CD4-positive, alpha-beta T cell (primary cell): Measurements from ENCODE around the gene COL18A1. TPM values are rescaled to one million over a fixed set of nuclear protein-coding genes. Genes with fewer than 3 reads are reported as not detected.

Source experiments
- ATAC-seq: fragments of 200-7000 bp; cut with Tn5 transposase; one replicate; pipeline ENCODE4 v1.10.0; 2022; ENCODE audit warnings: mild to moderate bottlenecking; ENCODE audit not compliant: poor library complexity
- CTCF ChIA-PET: fragments of 350-600 bp; sonication (Branson Sonifier 250); formaldehyde crosslinking; loops from one replicate; lab custom pipeline; 2021; ENCODE audit warnings: antibody characterized with exemption, inconsistent platforms; lab: Charles Lee
- POLR2A ChIA-PET: fragments of 350-600 bp; sonication (Branson Sonifier 250); formaldehyde crosslinking; loops from one replicate; lab custom pipeline; 2021; ENCODE audit warnings: antibody characterized with exemption, inconsistent platforms; lab: Charles Lee
- DNase-seq, 14 experiments: peaks; one replicate each; pipeline ENCODE4 v3.0.0-alpha.2; 2013 to 2020; ENCODE audit warnings: mixed read lengths in 2 of 14
- H3K27ac ChIP-seq, 2 donors: one replicate each; pipeline versions ENCODE4 v1.5.1 to v1.7.0; 2013; ENCODE audit warnings: low read length in 2 of 2, low read depth in 1 of 2, mild to moderate bottlenecking in 1 of 2
- H3K27me3 ChIP-seq, 2 experiments: 1 replicate in 1 of 2; 2 replicates in 1 of 2; pipeline versions ENCODE4 v1.6.1 to v1.7.0; 2013; ENCODE audit warnings: low read length in 2 of 2, control low read depth in 1 of 2, mild to moderate bottlenecking in 1 of 2, moderate library complexity in 1 of 2; ENCODE audit not compliant: insufficient read depth in 2 of 2, control insufficient read depth in 1 of 2
- H3K36me3 ChIP-seq: one replicate; pipeline ENCODE4 v1.6.1; 2013; ENCODE audit warnings: low read length, control low read depth; ENCODE audit not compliant: insufficient read depth
- H3K4me1 ChIP-seq: one replicate; pipeline ENCODE4 v1.6.1; 2013; ENCODE audit warnings: low read length, control low read depth; ENCODE audit not compliant: insufficient read depth
- H3K4me3 ChIP-seq: one replicate; pipeline ENCODE4 v1.5.1; 2013; ENCODE audit warnings: mild to moderate bottlenecking, low read length, moderate library complexity
- H3K9me3 ChIP-seq, 2 experiments: 1 replicate in 1 of 2; 2 replicates in 1 of 2; pipeline versions ENCODE4 v1.6.1 to v1.7.0; 2013; ENCODE audit warnings: low read length in 2 of 2, mild to moderate bottlenecking in 2 of 2, control low read depth in 1 of 2, moderate library complexity in 1 of 2; ENCODE audit not compliant: control insufficient read depth in 1 of 2, insufficient read depth in 1 of 2
- H3K27ac Mint-ChIP-seq: one replicate; pipeline ENCODE4 v1.8.0; 2020; ENCODE audit warnings: mixed read lengths
- H3K27me3 Mint-ChIP-seq: one replicate; pipeline ENCODE4 v1.8.0; 2021; ENCODE audit warnings: mixed read lengths
- H3K36me3 Mint-ChIP-seq: one replicate; pipeline ENCODE4 v1.8.0; 2021; ENCODE audit warnings: low read depth, mixed read lengths
- H3K4me1 Mint-ChIP-seq: one replicate; pipeline ENCODE4 v1.8.0; 2021; ENCODE audit warnings: low read depth, mixed read lengths
- H3K4me3 Mint-ChIP-seq: one replicate; pipeline ENCODE4 v1.8.0; 2020; ENCODE audit warnings: mild to moderate bottlenecking, mixed read lengths
- H3K9me3 Mint-ChIP-seq: one replicate; pipeline ENCODE4 v1.8.0; 2020; ENCODE audit warnings: mixed read lengths
- intact Hi-C, 2 experiments: fragments of 100-400 bp; cut with DNase I in 1 of 2; cut with micrococcal nuclease in 1 of 2; formaldehyde crosslinking; loops; one replicate each; pipeline versions ENCODE4 v1.15.1 to v1.9.0; 2023 to 2025; cut with DNase I, micrococcal nuclease
- total RNA-seq, 174 experiments: library from RNA in 2 of 174; stranded (reverse) in 2 of 174; gene quantifications; one replicate each; pipeline ENCODE4 v1.2.3 and lab custom pipeline; 2021 to 2026
- TF ChIP-seq, protein P1 (sequence below): fragments of 200-600 bp; IDR thresholded peaks from one replicate; pipeline ENCODE4 v1.8.0; 2022; ENCODE audit warnings: antibody characterized with exemption, mild to moderate bottlenecking

COL18A1 gene
- total RNA-seq, 2 experiments from 2014 or later = 15.2 to 16.0 TPM

DNA sequence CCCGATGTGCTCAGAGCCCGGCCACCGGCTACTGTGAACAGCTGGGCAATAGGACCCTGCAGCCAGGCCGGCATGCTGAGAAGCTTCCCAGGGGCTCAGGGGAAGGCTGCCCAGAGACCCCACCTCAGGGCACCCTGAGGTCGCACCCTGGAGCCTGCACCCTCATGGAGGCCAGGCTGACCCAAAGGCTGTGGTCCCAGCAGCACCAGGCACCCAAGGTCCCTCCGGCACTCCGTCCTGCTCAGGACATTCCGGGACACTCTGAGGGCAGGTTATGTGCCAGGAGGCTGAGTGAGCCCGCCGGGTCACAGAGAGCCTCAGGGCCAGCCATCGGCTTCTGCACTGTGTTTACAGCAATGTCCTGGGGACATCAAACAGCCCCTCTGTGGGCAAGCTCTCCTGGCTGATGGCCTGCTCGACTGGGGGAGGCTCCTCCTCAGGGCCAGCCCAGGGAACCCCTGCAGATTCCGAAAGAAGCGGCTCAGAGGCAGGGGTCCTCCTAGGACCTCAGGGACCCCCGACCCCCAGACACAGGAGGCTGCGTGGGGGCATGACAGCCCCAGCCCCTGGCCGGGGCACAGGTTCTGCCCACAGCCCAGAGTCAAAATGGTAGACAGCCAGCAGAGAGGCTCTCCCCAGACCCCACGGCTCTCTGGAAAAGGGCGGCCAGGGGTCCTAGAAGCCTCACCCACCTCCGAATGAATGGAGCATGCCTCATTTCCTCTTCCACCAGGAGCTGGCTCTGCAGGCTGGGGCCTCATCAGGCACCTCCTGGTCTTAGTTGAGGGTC is 129.1 kb downstream of the COL18A1 start:
- TF ChIP-seq, protein P1, sequence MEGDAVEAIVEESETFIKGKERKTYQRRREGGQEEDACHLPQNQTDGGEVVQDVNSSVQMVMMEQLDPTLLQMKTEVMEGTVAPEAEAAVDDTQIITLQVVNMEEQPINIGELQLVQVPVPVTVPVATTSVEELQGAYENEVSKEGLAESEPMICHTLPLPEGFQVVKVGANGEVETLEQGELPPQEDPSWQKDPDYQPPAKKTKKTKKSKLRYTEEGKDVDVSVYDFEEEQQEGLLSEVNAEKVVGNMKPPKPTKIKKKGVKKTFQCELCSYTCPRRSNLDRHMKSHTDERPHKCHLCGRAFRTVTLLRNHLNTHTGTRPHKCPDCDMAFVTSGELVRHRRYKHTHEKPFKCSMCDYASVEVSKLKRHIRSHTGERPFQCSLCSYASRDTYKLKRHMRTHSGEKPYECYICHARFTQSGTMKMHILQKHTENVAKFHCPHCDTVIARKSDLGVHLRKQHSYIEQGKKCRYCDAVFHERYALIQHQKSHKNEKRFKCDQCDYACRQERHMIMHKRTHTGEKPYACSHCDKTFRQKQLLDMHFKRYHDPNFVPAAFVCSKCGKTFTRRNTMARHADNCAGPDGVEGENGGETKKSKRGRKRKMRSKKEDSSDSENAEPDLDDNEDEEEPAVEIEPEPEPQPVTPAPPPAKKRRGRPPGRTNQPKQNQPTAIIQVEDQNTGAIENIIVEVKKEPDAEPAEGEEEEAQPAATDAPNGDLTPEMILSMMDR = no peak
- CTCF ChIA-PET = no interaction called here
- Histone ChIP-seq H3K9me3 (peaks cover 0 to 6% of the 10 kb centered on the region in 2 experiments), H3K4me3 (no peak overlapping the region), H3K27me3 (no peaks in the 10 kb centered on the region), H3K4me1 (peaks cover 30% of the 10 kb centered on the region), H3K27ac (no peak overlapping the region), H3K36me3 (peaks cover 22% of the 10 kb centered on the region)
- ATAC-seq (no peak), DNase-seq (peak in 1 of 14 experiments; percentile 1)
- Mint-ChIP-seq H3K27me3 (no peaks in the 10 kb centered on the region), H3K4me3 (no peak overlapping the region), H3K4me1 (peaks cover 12% of the 10 kb centered on the region), H3K36me3 (peaks cover 13% of the 10 kb centered on the region), H3K9me3 (no peaks in the 10 kb centered on the region), H3K27ac (peak overlapping the region; percentile 33)
- POLR2A ChIA-PET = interaction anchor here (0.6 kb wide), 1 partner anchor 1936 kb away, joined by 3 read pairs; no protein-coding TSS in a partner anchor
- intact Hi-C loops = no loop called here

DNA sequence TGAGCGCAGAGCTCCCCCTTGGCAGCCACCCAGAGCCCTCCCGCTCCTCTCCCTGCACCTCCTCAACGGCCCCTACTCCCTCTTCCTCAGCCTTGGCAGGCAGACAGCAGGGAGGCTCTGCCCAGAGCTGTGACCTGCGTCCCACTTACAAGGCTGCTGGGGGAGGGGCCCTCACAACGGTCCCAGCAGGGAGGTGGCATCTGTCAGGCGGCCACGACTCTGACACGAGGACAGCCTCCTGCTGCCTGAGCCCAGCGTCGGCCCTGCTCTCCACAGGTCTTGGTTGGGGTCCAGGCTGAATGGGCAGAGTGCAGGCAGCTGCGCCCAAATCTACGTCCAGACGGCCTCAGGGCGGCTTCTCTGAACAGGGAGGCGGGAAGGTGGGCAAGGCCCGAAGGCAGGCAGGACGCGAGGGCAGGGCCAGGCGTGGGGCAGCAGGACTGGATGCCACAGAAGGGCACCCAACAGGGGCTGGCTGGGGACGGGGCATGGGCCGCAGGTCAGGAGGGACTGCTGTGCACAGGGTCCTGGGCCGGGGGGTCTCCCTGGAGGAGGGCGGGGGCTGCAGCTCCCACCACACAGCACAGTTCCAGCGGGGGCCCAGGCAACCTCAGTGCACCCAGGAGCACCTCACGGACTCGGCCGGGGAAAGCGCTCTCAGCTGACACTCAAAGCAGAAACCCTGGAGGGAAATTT is 129.8 kb downstream of the COL18A1 start:
- peaks cover 0 to 6% of the 10 kb centered on the region in 2 experiments for H3K9me3 ChIP-seq
- peaks cover 13% of the 10 kb centered on the region for H3K36me3 Mint-ChIP-seq
- intact Hi-C loops = no loop called here
- ChIA-PET CTCF (interaction anchor here (0.6 kb wide), 1 partner anchor 35 kb away, joined by 3 read pairs; no protein-coding TSS in a partner anchor), POLR2A (no interaction called here)
- TF ChIP-seq, protein P1 = no peak
- no peaks in the 10 kb centered on the region for H3K9me3 Mint-ChIP-seq
- no peak overlapping the region for H3K4me3 Mint-ChIP-seq
- no peaks in the 10 kb centered on the region for H3K27me3 ChIP-seq
- peak overlapping the region; percentile 33 for H3K27ac Mint-ChIP-seq
- H3K4me1 Mint-ChIP-seq = peaks cover 12% of the 10 kb centered on the region
- peaks cover 16% of the 10 kb centered on the region for H3K36me3 ChIP-seq
- H3K27me3 Mint-ChIP-seq = no peaks in the 10 kb centered on the region
- DNase-seq (peak in 1 of 14 experiments; percentile 5), ATAC-seq (no peak)
- no peak overlapping the region for H3K4me3 ChIP-seq
- no peak overlapping the region for H3K27ac ChIP-seq
- H3K4me1 ChIP-seq = peaks cover 30% of the 10 kb centered on the region

DNA sequence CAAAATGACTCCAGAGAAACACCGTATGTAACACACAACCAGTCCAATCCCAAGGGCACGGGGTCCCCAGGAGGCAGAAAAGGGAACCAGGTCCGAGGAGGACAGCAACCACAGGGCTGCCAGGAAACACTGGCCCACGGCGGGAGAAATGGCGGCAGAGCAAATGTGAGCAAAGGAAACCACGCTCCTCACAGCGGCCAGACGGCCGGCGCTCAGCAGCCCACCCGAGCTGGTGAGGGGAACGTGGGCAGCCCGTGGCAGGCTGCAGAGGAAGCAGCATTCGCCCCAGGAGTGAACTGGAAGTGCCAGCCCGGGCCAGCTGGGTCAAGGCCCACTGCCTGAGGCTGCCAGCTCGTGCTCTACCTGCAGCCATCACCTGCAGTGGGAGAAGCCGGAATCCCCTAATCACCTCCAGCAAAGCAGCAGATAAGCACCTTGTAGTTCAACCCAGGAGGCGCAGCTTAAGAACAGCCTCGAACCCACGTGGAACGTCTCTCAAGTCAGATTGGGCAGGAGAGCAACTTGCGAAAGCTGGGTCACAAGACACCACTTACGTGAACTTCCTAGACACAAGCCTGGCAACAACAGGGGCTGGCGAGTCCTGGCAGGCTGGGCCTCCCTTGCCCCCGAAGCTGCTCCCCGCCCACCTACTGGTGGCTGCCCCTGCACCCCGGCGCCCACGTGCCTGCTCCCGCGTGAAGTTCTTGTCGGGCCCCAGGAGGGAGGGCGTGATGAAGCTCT is 130.5 kb downstream of the COL18A1 start:
- H3K9me3 Mint-ChIP-seq = no peaks in the 10 kb centered on the region
- no peaks in the 10 kb centered on the region for H3K27me3 Mint-ChIP-seq
- H3K36me3 ChIP-seq = peaks cover 9% of the 10 kb centered on the region
- H3K4me1 Mint-ChIP-seq = peaks cover 18% of the 10 kb centered on the region
- intact Hi-C loops = no loop called here
- H3K27me3 ChIP-seq = no peaks in the 10 kb centered on the region
- peak overlapping the region; percentile 40 for H3K27ac Mint-ChIP-seq
- H3K4me3 ChIP-seq = no peak overlapping the region
- H3K4me3 Mint-ChIP-seq = no peak overlapping the region
- H3K36me3 Mint-ChIP-seq = peaks cover 13% of the 10 kb centered on the region
- peaks cover 0 to 6% of the 10 kb centered on the region in 2 experiments for H3K9me3 ChIP-seq
- CTCF ChIA-PET = interaction anchor here (0.6 kb wide), 1 partner anchor 34 kb away, joined by 3 read pairs; no protein-coding TSS in a partner anchor
- ATAC-seq = peak; percentile 39
- TF ChIP-seq, protein P1 = no peak
- no peak overlapping the region for H3K27ac ChIP-seq
- peak in 2 of 14 experiments; percentile 5 to 46 for DNase-seq
- POLR2A ChIA-PET = no interaction called here
- peaks cover 30% of the 10 kb centered on the region for H3K4me1 ChIP-seq
